Measurements from ENCODE around the gene ETV7.
"Not testable (repeated sequence)": the region's sequence is repeated elsewhere in the genome, so short reads cannot be mapped to it uniquely, and the experiment has no call there.

ETV7 gene

GRCh38 chr6:36363371-36363752 lies 24.1 kb downstream of the ETV7 start:
- not testable (repeated sequence) for DNase-seq

GRCh38 chr6:36362551-36363370 lies 24.7 kb downstream of the ETV7 start:
- no peak for DNase-seq

GRCh38 chr6:36361071-36361470 lies 26.4 kb downstream of the ETV7 start:
- DNase-seq = no peak

GRCh38 chr6:36360241-36361054 lies 27.0 kb downstream of the ETV7 start:
- DNase-seq = peak; percentile 72 to 79

- no peak for DNase-seq
These were observed 29.1 kb downstream of the ETV7 start for GRCh38 chr6:36358226-36358915.

- peak in 1 of 2 experiments; percentile 27 for DNase-seq
These were observed 29.6 kb downstream of the ETV7 start for GRCh38 chr6:36357872-36358225.

- no peak for DNase-seq
These were observed 31.6 kb downstream of the ETV7 start for GRCh38 chr6:36355819-36356218.

- no peak for DNase-seq
These were observed 34.0 kb downstream of the ETV7 start for GRCh38 chr6:36353411-36353915.

- DNase-seq = no peak
These were observed 34.9 kb downstream of the ETV7 start for GRCh38 chr6:36352477-36353157.

- DNase-seq = no peak
These were observed 36.5 kb downstream of the ETV7 start for GRCh38 chr6:36350681-36351571.

GRCh38 chr6:36350082-36350481 lies 37.4 kb downstream of the ETV7 start:
- DNase-seq = no peak

- DNase-seq = no peak
These were observed 38.2 kb downstream of the ETV7 start for GRCh38 chr6:36349240-36349639.

GRCh38 chr6:36347621-36348020 lies 39.8 kb downstream of the ETV7 start:
- no peak for DNase-seq

- no peak for DNase-seq
These were observed 40.8 kb downstream of the ETV7 start for GRCh38 chr6:36346486-36347273.

- no peak for DNase-seq
These were observed 41.6 kb downstream of the ETV7 start for GRCh38 chr6:36345681-36346466.

GRCh38 chr6:36343109-36343680 lies 44.3 kb downstream of the ETV7 start:
- DNase-seq = no peak

- DNase-seq = peak; percentile 78 to 84
These were observed 46.6 kb downstream of the ETV7 start for GRCh38 chr6:36340618-36341454.

- DNase-seq = no peak
These were observed 47.2 kb downstream of the ETV7 start for GRCh38 chr6:36340306-36340617.

GRCh38 chr6:36339146-36339545 lies 48.3 kb downstream of the ETV7 start:
- DNase-seq = no peak

All from activated CD4-positive, alpha-beta T cell treated with anti-CD3 and anti-CD28 coated beads, Interleukin-2, amount 50 U/mL, for 48 hours (primary cell).